Activated CD4-positive, alpha-beta T cell treated with anti-CD3 and anti-CD28 coated beads, Interleukin-2, Interleukin-4, amounts not matched to agents 100 ng/mL and 50 ng/mL, durations not matched to agents 16 hours and 8 hours (primary cell): Measurements from ENCODE around the gene STRA6.

Experiments used
- DNase-seq: peaks from one replicate; pipeline ENCODE4 v3.0.0-alpha.2; 2020; ENCODE audit warnings: low spot score

STRA6 gene

GRCh38 chr15:74202452-74203401 lies at the start of gene STRA6:
Gene STRA6, minus strand, starts transcription at chr15:74202787. Its CDS starts 520 bp downstream, at chr15:74202267.
- no peak for DNase-seq

GRCh38 chr15:74252291-74252690 lies 49.7 kb upstream of the STRA6 start:
- DNase-seq = no peak

GRCh38 chr15:74251131-74251811 lies 48.7 kb upstream of the STRA6 start:
- DNase-seq = no peak

- DNase-seq = no peak
Measured at GRCh38 chr15:74250266-74250665, 47.7 kb upstream of the STRA6 start.

- no peak for DNase-seq
Measured at GRCh38 chr15:74245342-74245931, 42.9 kb upstream of the STRA6 start.

- no peak for DNase-seq
Measured at GRCh38 chr15:74244822-74245341, 42.3 kb upstream of the STRA6 start.

GRCh38 chr15:74243431-74243830 lies 40.8 kb upstream of the STRA6 start:
- no peak for DNase-seq

GRCh38 chr15:74242441-74243185 lies 40.0 kb upstream of the STRA6 start:
- no peak for DNase-seq

GRCh38 chr15:74240897-74241614 lies 38.5 kb upstream of the STRA6 start:
- no peak for DNase-seq

- DNase-seq = no peak
Measured at GRCh38 chr15:74240002-74240568, 37.5 kb upstream of the STRA6 start.

- DNase-seq = no peak
Measured at GRCh38 chr15:74239051-74239705, 36.6 kb upstream of the STRA6 start.

- no peak for DNase-seq
Measured at GRCh38 chr15:74235962-74236361, 33.4 kb upstream of the STRA6 start, which contains the start of gene CCDC33. Gene CCDC33, plus strand, starts transcription at chr15:74236326. Its CDS starts 394 bp downstream, at chr15:74236720.

- DNase-seq = no peak
Measured at GRCh38 chr15:74234598-74234875, 31.9 kb upstream of the STRA6 start.

- DNase-seq = no peak
Measured at GRCh38 chr15:74233851-74234597, 31.4 kb upstream of the STRA6 start.

- DNase-seq = no peak
Measured at GRCh38 chr15:74233373-74233772, 30.8 kb upstream of the STRA6 start.

GRCh38 chr15:74231475-74231874 lies 28.9 kb upstream of the STRA6 start:
- DNase-seq = no peak

- DNase-seq = no peak
Measured at GRCh38 chr15:74229686-74230085, 27.1 kb upstream of the STRA6 start.

GRCh38 chr15:74228723-74229081 lies 26.1 kb upstream of the STRA6 start:
- DNase-seq = no peak

- DNase-seq = no peak
Measured at GRCh38 chr15:74227968-74228722, 25.6 kb upstream of the STRA6 start.
